Measurements from ENCODE around the gene SP8. TPM values are rescaled to one million over a fixed set of nuclear protein-coding genes. Genes with fewer than 3 reads are reported as not detected.
A peak's percentile ranks its signal among the peaks of the same experiment; 100 is the strongest.

The SP8 gene
- total and polyA plus RNA-seq, 4 donors: not detected

- TF ChIP-seq ZBTB33 (IDR thresholded peaks at IDR 0.05) (no peak), FOXA1 (IDR thresholded peaks at IDR 0.05) (no peak), HNF4A (conservative IDR thresholded peaks at IDR 0.05) (no peak), HNF4G (IDR thresholded peaks at IDR 0.05) (no peak), FOXA2 (IDR thresholded peaks at IDR 0.05) (no peak), RXRA (IDR thresholded peaks at IDR 0.05) (no peak), RAD21 (IDR thresholded peaks at IDR 0.05) (no peak), JUND (IDR thresholded peaks at IDR 0.05) (no peak), REST (IDR thresholded peaks at IDR 0.05) (no peak)
- 69% methylated on average over 7 of the region's 7 CpGs for WGBS
- Histone ChIP-seq H3K9me3 (ENCODE audit: control insufficient read depth in 4 of 4, low read length in 3 of 4) (no peaks in the 10 kb centered on the region), H3K9ac (ENCODE audit: low read depth in 1 of 2, low read length in 2 of 2) (no peak overlapping the region), H3K27ac (ENCODE audit: low read depth in 1 of 2, low read length in 2 of 2) (no peak overlapping the region), H3K36me3 (ENCODE audit: control insufficient read depth in 4 of 4, insufficient read depth in 3 of 4, low read depth in 1 of 4, low read length in 3 of 4) (no peaks in the 10 kb centered on the region), H3K27me3 (ENCODE audit: control insufficient read depth in 4 of 4, insufficient read depth in 4 of 4, low read length in 3 of 4) (no peaks in the 10 kb centered on the region), H3K4me3 (ENCODE audit: low read depth in 1 of 3, low read length in 3 of 3) (no peak overlapping the region), H3K4me1 (ENCODE audit: control insufficient read depth in 4 of 4, insufficient read depth in 4 of 4, low read length in 3 of 4) (no peaks in the 10 kb centered on the region)
- no peak for DNase-seq (ENCODE audit: low spot score)
These were observed 41.7 kb downstream of the SP8 start for GRCh38 chr7:20744954-20745446.

GRCh38 chr7:20742913-20743312, 43.8 kb downstream of the SP8 start:
- 83% methylated on average over 5 of the region's 5 CpGs for WGBS

GRCh38 chr7:20741801-20742200, 44.9 kb downstream of the SP8 start:
- DNase-seq (ENCODE audit: low spot score): no peak
- no peaks in the 10 kb centered on the region for H3K27me3 ChIP-seq (ENCODE audit: control insufficient read depth in 4 of 4, insufficient read depth in 4 of 4, low read length in 3 of 4)
- TF ChIP-seq YY1 (IDR thresholded peaks at IDR 0.05): no peak
- no peak for TF ChIP-seq REST (IDR thresholded peaks at IDR 0.05)
- TF ChIP-seq HNF4A (conservative IDR thresholded peaks at IDR 0.05): no peak
- no peak for TF ChIP-seq CTCF (IDR thresholded peaks at IDR 0.05; ENCODE audit: low read depth, low read length, missing input control)
- TF ChIP-seq HNF4G (IDR thresholded peaks at IDR 0.05): no peak
- TF ChIP-seq TAF1 (conservative IDR thresholded peaks at IDR 0.05): no peak
- no peak for TF ChIP-seq ATF3 (IDR thresholded peaks at IDR 0.05)
- TF ChIP-seq FOXA2 (IDR thresholded peaks at IDR 0.05): no peak
- no peak for TF ChIP-seq NR2F2 (IDR thresholded peaks at IDR 0.05)
- TF ChIP-seq FOXA1 (IDR thresholded peaks at IDR 0.05): no peak
- no peak overlapping the region for H3K4me3 ChIP-seq (ENCODE audit: low read depth in 1 of 3, low read length in 3 of 3)
- H3K4me1 ChIP-seq (ENCODE audit: control insufficient read depth in 4 of 4, insufficient read depth in 4 of 4, low read length in 3 of 4): peaks cover 0 to 17% (median 6%) of the 10 kb centered on the region in 4 donors
- no peak overlapping the region for H3K27ac ChIP-seq (ENCODE audit: low read depth in 1 of 2, low read length in 2 of 2)
- no peaks in the 10 kb centered on the region for H3K9me3 ChIP-seq (ENCODE audit: control insufficient read depth in 4 of 4, low read length in 3 of 4)
- 34% methylated on average over 2 of the region's 2 CpGs for WGBS
- H3K9ac ChIP-seq (ENCODE audit: low read depth in 1 of 2, low read length in 2 of 2): no peak overlapping the region
- H3K36me3 ChIP-seq (ENCODE audit: control insufficient read depth in 4 of 4, insufficient read depth in 3 of 4, low read depth in 1 of 4, low read length in 3 of 4): no peaks in the 10 kb centered on the region

More at GRCh38 chr7:20742913-20743312, 43.8 kb downstream of the SP8 start:
- no peaks in the 10 kb centered on the region for H3K27me3 ChIP-seq (ENCODE audit: control insufficient read depth in 4 of 4, insufficient read depth in 4 of 4, low read length in 3 of 4)
- no peak overlapping the region for H3K9ac ChIP-seq (ENCODE audit: low read depth in 1 of 2, low read length in 2 of 2)
- peaks cover 0 to 10% (median 4%) of the 10 kb centered on the region in 4 donors for H3K4me1 ChIP-seq (ENCODE audit: control insufficient read depth in 4 of 4, insufficient read depth in 4 of 4, low read length in 3 of 4)
- H3K9me3 ChIP-seq (ENCODE audit: control insufficient read depth in 4 of 4, low read length in 3 of 4): no peaks in the 10 kb centered on the region
- H3K27ac ChIP-seq (ENCODE audit: low read depth in 1 of 2, low read length in 2 of 2): no peak overlapping the region
- no peaks in the 10 kb centered on the region for H3K36me3 ChIP-seq (ENCODE audit: control insufficient read depth in 4 of 4, insufficient read depth in 3 of 4, low read depth in 1 of 4, low read length in 3 of 4)
- peak in 1 of 2 donors; percentile 30 for TF ChIP-seq HNF4A (conservative IDR thresholded peaks at IDR 0.05)
- TF ChIP-seq GABPA (IDR thresholded peaks at IDR 0.05 in 1 of 2, conservative IDR thresholded peaks at IDR 0.05 in 1 of 2): no peak
- no peak for DNase-seq (ENCODE audit: low spot score)
- no peak overlapping the region for H3K4me3 ChIP-seq (ENCODE audit: low read depth in 1 of 3, low read length in 3 of 3)
